GM12801 (cell line): ENCODE data around the gene PADI1.

Experiments
- CTCF ChIP-seq: IDR thresholded peaks from one replicate; pipeline ENCODE4 v1.5.1; 2011; ENCODE audit warnings: control low read depth; ENCODE audit not compliant: insufficient read length; ENCODE audit errors: extremely low read depth

Gene PADI1

GRCh38 chr1:17248781-17249180 lies 43.9 kb downstream of the PADI1 start, which contains the start of gene PADI3:
Gene PADI3 (plus strand): TSS chr1:17249098. CDS start chr1:17249138, 40 bp downstream.
- TF ChIP-seq CTCF, result no peak

GRCh38 chr1:17250601-17251000 lies 45.7 kb downstream of the PADI1 start:
- no peak for TF ChIP-seq CTCF

- TF ChIP-seq CTCF, result no peak
These were observed 46.3 kb downstream of the PADI1 start for GRCh38 chr1:17251246-17251645.

- TF ChIP-seq CTCF, result no peak
These were observed 46.9 kb downstream of the PADI1 start for GRCh38 chr1:17251701-17252376.

- no peak for TF ChIP-seq CTCF
These were observed 50.4 kb downstream of the PADI1 start for GRCh38 chr1:17255336-17255735.

- TF ChIP-seq CTCF, result no peak
These were observed 53.3 kb downstream of the PADI1 start for GRCh38 chr1:17258116-17258757.

GRCh38 chr1:17258758-17259130 lies 53.8 kb downstream of the PADI1 start:
- no peak for TF ChIP-seq CTCF
